IMR-90 (cell line): ENCODE measurements around the gene SMLR1. TPM values are rescaled to one million over a fixed set of nuclear protein-coding genes. Genes with fewer than 3 reads are reported as not detected.
"Not testable (repeated sequence)": the region's sequence is repeated elsewhere in the genome, so short reads cannot be mapped to it uniquely, and the experiment has no call there.

Experiments used
- ATAC-seq: fragments of 200-7000 bp; cut with Tn5 transposase; 2 replicates; pipeline ENCODE4 v1.9.1; 2020; ENCODE audit warnings: low read depth, mild to moderate bottlenecking, moderate library complexity
- BruUV-seq: library from RNA; stranded (reverse); fragments of 400-500 nt; replicated peaks from 2 replicates; lab custom pipeline; 2021; lab: Mats Ljungman, UMichigan
- CTCF ChIA-PET: fragments of 300-600 bp; formaldehyde crosslinking; extraction: SDS; loops from one replicate; lab custom pipeline; 2021; ENCODE audit warnings: antibody characterized with exemption; lab: Yijun Ruan, JAX
- POLR2A ChIA-PET: fragments of 300-600 bp; sonication (Branson Sonifier 250); formaldehyde crosslinking; loops from one replicate; lab custom pipeline; 2022; ENCODE audit warnings: antibody characterized with exemption; ENCODE audit not compliant: unreplicated experiment; lab: Charles Lee
- DNase-seq: peaks from one replicate; pipeline ENCODE4 v3.0.0; 2013
- H2AFZ ChIP-seq: replicated peaks from 2 replicates; pipeline ENCODE3; 2013; ENCODE audit warnings: low read length, mild to moderate bottlenecking; ENCODE audit not compliant: poor library complexity
- H2AK5ac ChIP-seq: 2 replicates; pipeline ENCODE4 v1.6.1; 2013; ENCODE audit warnings: low read depth, low read length, inconsistent platforms
- H2AK9ac ChIP-seq: replicated peaks from 2 replicates; pipeline ENCODE3; 2013; ENCODE audit warnings: mild to moderate bottlenecking, low read depth, low read length, moderate library complexity; ENCODE audit not compliant: poor library complexity
- H2BK120ac ChIP-seq: 2 replicates; pipeline ENCODE4 v1.6.1; 2013; ENCODE audit warnings: low read depth, low read length, inconsistent platforms
- H2BK15ac ChIP-seq: 3 replicates; pipeline ENCODE4 v1.6.1; 2013; ENCODE audit warnings: low read depth, low read length, inconsistent platforms
- H2BK20ac ChIP-seq: 2 replicates; pipeline ENCODE4 v1.6.1; 2013; ENCODE audit warnings: low read depth, mild to moderate bottlenecking, inconsistent platforms, low read length, moderate library complexity
- H2BK5ac ChIP-seq: 2 replicates; pipeline ENCODE4 v1.6.1; 2013; ENCODE audit warnings: mild to moderate bottlenecking, low read depth, low read length, inconsistent platforms; ENCODE audit not compliant: poor library complexity, severe bottlenecking
- H3K14ac ChIP-seq: replicated peaks from 2 replicates; pipeline ENCODE4 v1.6.1; 2013; ENCODE audit warnings: low read depth, low read length, inconsistent platforms
- H3K18ac ChIP-seq: 2 replicates; pipeline ENCODE4 v1.6.1; 2013; ENCODE audit warnings: low read depth, low read length, control low read depth
- H3K23ac ChIP-seq: 2 replicates; pipeline ENCODE4 v1.6.1; 2013; ENCODE audit warnings: low read depth, low read length, inconsistent platforms
- H3K27ac ChIP-seq: 2 replicates; pipeline ENCODE4 v1.5.1; 2013; ENCODE audit warnings: mild to moderate bottlenecking, control low read depth, low read length; ENCODE audit not compliant: insufficient read depth
- H3K27me3 ChIP-seq: 2 replicates; pipeline ENCODE4 v1.6.1; 2013; ENCODE audit warnings: low read length; ENCODE audit not compliant: control insufficient read depth, insufficient read depth
- H3K36me3 ChIP-seq: 2 replicates; pipeline ENCODE4 v1.6.1; 2013; ENCODE audit warnings: low read length, mixed read lengths; ENCODE audit not compliant: control insufficient read depth, insufficient read depth
- H3K4ac ChIP-seq: 2 replicates; pipeline ENCODE4 v1.6.1; 2013; ENCODE audit warnings: low read depth, low read length, inconsistent platforms
- H3K4me1 ChIP-seq: 2 replicates; pipeline ENCODE4 v1.6.1; 2013; ENCODE audit warnings: low read length, mixed read lengths; ENCODE audit not compliant: control insufficient read depth, insufficient read depth
- H3K4me2 ChIP-seq: 2 replicates; pipeline ENCODE4 v1.6.1; 2013; ENCODE audit warnings: low read depth, mild to moderate bottlenecking, control low read depth, low read length, moderate library complexity
- H3K4me3 ChIP-seq: 2 replicates; pipeline ENCODE4 v1.5.1; 2013; ENCODE audit warnings: low read depth, mild to moderate bottlenecking, control low read depth, low read length, moderate library complexity; ENCODE audit not compliant: insufficient read depth
- H3K56ac ChIP-seq: 2 replicates; pipeline ENCODE4 v1.6.1; 2013; ENCODE audit warnings: low read length, inconsistent platforms; ENCODE audit not compliant: insufficient read depth; ENCODE audit errors: extremely low read depth
- H3K79me1 ChIP-seq, 2 experiments: 2 replicates each; pipeline ENCODE4 v1.6.1; 2013; ENCODE audit warnings: low read length in 2 of 2, inconsistent platforms in 1 of 2, low read depth in 1 of 2
- H3K9ac ChIP-seq: 2 replicates; pipeline ENCODE4 v1.6.1; 2013; ENCODE audit warnings: low read depth, low read length, control low read depth
- H3K9me1 ChIP-seq: 2 replicates; pipeline ENCODE4 v1.6.1; 2013; ENCODE audit warnings: low read length, inconsistent platforms; ENCODE audit not compliant: insufficient read depth
- H3K9me3 ChIP-seq: 2 replicates; pipeline ENCODE4 v1.6.1; 2013; ENCODE audit warnings: low read length; ENCODE audit not compliant: control insufficient read depth, insufficient read depth
- H4K20me1 ChIP-seq: 2 replicates; pipeline ENCODE4 v1.6.1; 2013; ENCODE audit warnings: low read length, inconsistent platforms; ENCODE audit not compliant: insufficient read depth
- H4K5ac ChIP-seq: 2 replicates; pipeline ENCODE4 v1.6.1; 2013; ENCODE audit warnings: mild to moderate bottlenecking, low read depth, low read length, control low read depth
- H4K8ac ChIP-seq, 2 experiments: 2 replicates each; pipeline ENCODE4 v1.6.1; 2013; ENCODE audit warnings: low read depth in 2 of 2, low read length in 2 of 2, control low read depth in 1 of 2, inconsistent platforms in 1 of 2
- H4K91ac ChIP-seq: 2 replicates; pipeline ENCODE4 v1.6.1; 2013; ENCODE audit warnings: low read depth, low read length, inconsistent platforms; ENCODE audit not compliant: insufficient read depth
- WGBS, 2 experiments: methylation state at CpG; one replicate each; pipeline versions ENCODE4 v1.1.5 to v1.1.7; 2013; ENCODE audit warnings: missing lambda C conversion rate in 2 of 2; ENCODE audit not compliant: insufficient read length in 1 of 2; ENCODE audit errors: extremely low coverage in 2 of 2; 5-methylcytosine and 5-hydroxymethylcytosine counted together
- dilution Hi-C: fragments of 300-500 bp; cut with HindIII; formaldehyde crosslinking; loops from one replicate; pipeline ENCODE4 v1.14.3; 2018; ENCODE audit warnings: low sequenced_read_pairs; ENCODE audit not compliant: unreplicated experiment
- in situ Hi-C: fragments of 300-500 bp; cut with MboI; formaldehyde crosslinking; loops from 3 replicates; pipeline ENCODE4 v1.14.3; 2019; ENCODE audit warnings: low sequenced_read_pairs, inconsistent platforms, mixed read lengths
- intact Hi-C: fragments of 100-400 bp; cut with micrococcal nuclease; formaldehyde crosslinking; loops from 2 replicates; pipeline ENCODE4 v1.10.0; 2022
- polyA plus RNA-seq, 3 experiments: library from polyadenylated mRNA; depleted of rRNA; stranded (reverse); fragments of >200 nt; gene quantifications; 2 replicates each; pipeline ENCODE4 v1.2.3, GENCODE V29; 2012; ENCODE audit warnings: low replicate concordance in 1 of 3
- total RNA-seq: library from RNA; depleted of rRNA; stranded (reverse); fragments of >200 nt; gene quantifications from 2 replicates; pipeline ENCODE4 v1.2.3, GENCODE V29; 2012

The SMLR1 gene
- total and polyA plus RNA-seq, 2 of the 4 experiments (the other 2 are of a cell fraction): not detected

- H3K36me3 ChIP-seq, H3K4me3 ChIP-seq, dilution Hi-C loops, H4K91ac ChIP-seq, H2AFZ ChIP-seq, CTCF ChIA-PET, H2BK120ac ChIP-seq, H3K18ac ChIP-seq, H3K4me1 ChIP-seq, ATAC-seq, H4K5ac ChIP-seq, POLR2A ChIA-PET, H3K79me1 ChIP-seq, H3K9ac ChIP-seq, BruUV-seq, H3K4ac ChIP-seq, H2AK9ac ChIP-seq, H3K4me2 ChIP-seq, DNase-seq, intact Hi-C loops, H4K8ac ChIP-seq, H2BK5ac ChIP-seq, H2BK20ac ChIP-seq, H3K27me3 ChIP-seq, H2AK5ac ChIP-seq, H2BK15ac ChIP-seq, H3K56ac ChIP-seq, in situ Hi-C loops, H3K23ac ChIP-seq, H3K27ac ChIP-seq, H3K9me3 ChIP-seq, H3K14ac ChIP-seq, H3K9me1 ChIP-seq, H4K20me1 ChIP-seq: not testable (repeated sequence)
- 96% methylated on average over 5 of the region's 37 CpGs; no CpG with 5 or more reads in 1 of the 2 experiments for WGBS, 2 experiments
Measured at GRCh38 chr6:130801368-130801767, 25.8 kb upstream of the SMLR1 start.
